SJSA1 (cell line): Measurements from ENCODE around the gene DCLRE1C. TPM values are rescaled to one million over a fixed set of nuclear protein-coding genes. Genes with fewer than 3 reads are reported as not detected.
"Not testable (repeated sequence)": the region's sequence is repeated elsewhere in the genome, so short reads cannot be mapped to it uniquely, and the experiment has no call there.

Source experiments
- DNase-seq, 2 experiments: peaks; one replicate each; pipeline ENCODE4 v3.0.0-alpha.2; 2015 to 2020; ENCODE audit warnings: low spot score in 2 of 2, low read depth in 1 of 2
- H3K27ac ChIP-seq: fragments of 250-450 bp; sonication (Bioruptor Pico); 2 replicates; pipeline ENCODE4 v1.5.1; 2020; ENCODE audit warnings: mild to moderate bottlenecking, moderate library complexity
- H3K27me3 ChIP-seq: fragments of 250-450 bp; sonication (Bioruptor Pico); replicated peaks from 2 replicates; pipeline ENCODE4 v1.5.1; 2020; ENCODE audit warnings: mild to moderate bottlenecking, moderate library complexity
- H3K36me3 ChIP-seq: fragments of 250-450 bp; sonication (Bioruptor Pico); 2 replicates; pipeline ENCODE4 v1.5.1; 2020; ENCODE audit warnings: mild to moderate bottlenecking
- H3K4me1 ChIP-seq: fragments of 250-450 bp; sonication (Bioruptor Pico); replicated peaks from 2 replicates; pipeline ENCODE4 v1.6.1; 2021; ENCODE audit warnings: mild to moderate bottlenecking
- H3K4me3 ChIP-seq: fragments of 250-450 bp; sonication (Bioruptor Pico); 2 replicates; pipeline ENCODE4 v1.5.1; 2020; ENCODE audit warnings: mild to moderate bottlenecking
- H3K9me3 ChIP-seq: fragments of 250-450 bp; sonication (Bioruptor Pico); replicated peaks from 2 replicates; pipeline ENCODE4 v1.5.1; 2020; ENCODE audit warnings: mild to moderate bottlenecking
- total RNA-seq: library from RNA; depleted of rRNA; stranded (reverse); fragments of >200 nt; shearing (Covaris generic); gene quantifications from 2 replicates; pipeline ENCODE4 v1.2.3, GENCODE V29; 2014; rRNA removed

DCLRE1C gene
- 15.9 and 17.2 TPM in 2 replicates for total RNA-seq

DNA sequence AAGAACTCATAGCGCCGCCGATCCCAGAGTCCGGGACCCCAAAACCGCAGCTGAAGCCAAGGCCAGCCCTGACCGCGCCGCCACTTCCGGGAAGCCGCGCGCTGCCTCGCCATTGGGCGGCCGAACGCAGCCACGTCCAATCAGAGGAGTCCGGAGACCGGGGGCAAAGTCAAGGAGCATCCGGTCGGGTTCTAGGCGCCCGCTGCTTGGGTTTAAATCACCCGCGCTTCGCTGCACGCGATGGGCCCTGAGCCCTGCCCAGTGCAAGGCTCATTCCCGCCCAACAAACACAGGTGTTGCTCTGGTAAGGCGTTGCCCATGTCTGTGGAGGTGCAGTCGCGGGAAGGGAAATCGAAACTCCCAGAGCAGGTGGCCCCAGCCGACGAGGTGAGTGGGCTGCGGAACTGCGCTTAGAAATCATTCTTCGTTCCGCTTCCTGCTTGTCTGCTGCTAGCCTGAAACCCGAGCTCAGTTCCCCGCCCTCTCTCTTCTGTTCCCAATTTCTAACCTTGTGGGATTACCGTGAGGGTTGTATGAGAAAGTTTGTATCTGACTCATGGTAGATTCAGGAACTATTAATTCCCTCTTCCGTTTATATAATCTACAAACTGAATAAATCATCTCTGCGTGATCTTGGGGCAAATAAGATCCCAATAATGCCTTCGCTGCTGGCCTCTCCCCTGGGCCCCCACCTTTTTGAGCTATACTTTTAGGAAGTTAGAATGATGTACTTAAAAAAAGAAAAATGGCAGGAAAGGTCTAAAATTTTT lies at the start of gene DCLRE1C:
Gene DCLRE1C, minus strand, starts transcription at position 96 of the 770 bp plus-strand sequence. Its CDS starts 86 bp downstream, at position 10.
- H3K4me1 ChIP-seq: peaks cover 14% of the 10 kb centered on the region
- DNase-seq: peak; percentile 91 to 93
- peaks cover 25% of the 10 kb centered on the region for H3K36me3 ChIP-seq
- no peaks in the 10 kb centered on the region for H3K9me3 ChIP-seq
- H3K4me3 ChIP-seq: peak within 1 kb of the TSS; percentile 64
- H3K27ac ChIP-seq: peak within 1 kb of the TSS; percentile 70
- no peaks in the 10 kb centered on the region for H3K27me3 ChIP-seq

DNA sequence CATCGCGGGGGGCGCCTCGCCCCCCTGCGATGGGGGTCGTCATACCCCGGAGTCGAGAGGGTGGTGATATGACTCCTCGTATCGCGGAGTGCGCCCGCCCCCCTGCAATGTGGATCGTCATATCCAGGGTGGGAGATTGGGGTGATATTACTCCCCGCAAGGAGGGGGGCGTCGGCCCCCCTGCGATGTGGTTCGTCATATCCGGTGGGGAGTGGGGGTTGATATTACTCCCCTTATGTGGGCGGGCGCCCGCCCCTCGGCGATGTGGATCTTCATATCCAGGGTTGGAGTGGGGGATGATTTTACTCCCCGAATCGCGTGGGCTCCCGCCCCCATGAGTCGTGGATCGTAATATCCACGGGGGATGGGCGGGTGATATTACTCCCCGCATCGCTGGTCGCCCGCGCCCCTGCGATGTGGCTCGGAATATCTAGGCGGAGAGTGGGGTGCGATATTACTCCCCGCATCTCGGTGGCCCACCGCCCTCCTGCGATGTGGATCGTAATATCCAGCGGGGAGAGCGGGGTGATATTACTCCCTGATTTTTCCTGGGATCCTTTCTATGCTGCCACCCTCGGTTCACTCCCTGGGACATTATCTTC lies 42.2 kb upstream of the DCLRE1C start:
- no peaks in the 10 kb centered on the region for H3K27me3 ChIP-seq
- H3K9me3 ChIP-seq: no peaks in the 10 kb centered on the region
- no peaks in the 10 kb centered on the region for H3K4me1 ChIP-seq
- H3K36me3 ChIP-seq: no peaks in the 10 kb centered on the region
- H3K27ac ChIP-seq: no peak overlapping the region
- DNase-seq: no peak
- H3K4me3 ChIP-seq: no peak overlapping the region

DNA sequence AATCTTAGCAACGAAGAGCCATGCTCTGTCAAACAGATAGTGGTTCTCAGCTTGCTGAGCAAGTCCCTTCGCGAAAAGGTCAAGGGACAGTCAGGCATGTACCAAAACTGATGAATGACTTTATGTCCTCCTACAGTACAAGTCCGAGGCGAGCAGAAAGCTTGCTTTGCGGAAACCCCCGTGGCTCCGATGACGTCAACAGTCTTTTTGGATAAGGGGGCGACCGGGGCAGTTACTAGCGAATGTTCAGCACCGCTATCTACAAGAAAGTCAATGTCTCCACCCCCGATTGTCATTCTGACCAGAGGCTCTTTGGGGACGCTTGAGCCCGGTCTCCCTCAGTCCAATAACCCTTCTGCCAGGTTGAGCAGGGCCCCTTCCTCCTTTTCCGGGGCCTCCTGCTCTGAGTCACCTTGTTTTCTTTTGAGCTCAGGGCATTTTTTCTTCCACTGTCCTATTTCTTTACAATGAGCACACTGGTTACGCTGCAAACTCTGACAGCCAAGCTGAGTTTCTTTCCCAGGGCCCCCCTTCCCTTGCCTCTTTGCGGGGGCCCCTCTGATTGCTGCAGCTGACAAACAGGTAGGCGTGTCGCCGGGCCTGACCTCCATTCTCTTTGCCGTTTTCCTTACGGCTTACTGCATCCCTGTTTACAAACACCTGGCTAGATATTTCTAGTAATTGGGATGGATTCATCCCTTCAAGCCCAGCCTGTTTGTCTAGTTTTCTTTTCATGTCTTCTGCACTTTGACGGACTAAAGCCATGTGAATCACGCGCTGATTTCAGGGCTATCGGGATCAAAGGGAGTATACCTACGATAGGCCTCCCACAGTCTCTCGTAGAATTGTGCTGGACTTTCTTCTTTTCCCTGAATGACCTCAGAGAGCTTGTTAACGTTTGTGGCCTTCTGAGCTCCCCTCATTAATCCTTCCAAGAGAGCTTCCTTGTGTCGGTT lies 39.9 kb upstream of the DCLRE1C start:
- H3K27ac ChIP-seq, H3K9me3 ChIP-seq, H3K4me1 ChIP-seq, H3K27me3 ChIP-seq, DNase-seq, H3K4me3 ChIP-seq, H3K36me3 ChIP-seq: not testable (repeated sequence)

DNA sequence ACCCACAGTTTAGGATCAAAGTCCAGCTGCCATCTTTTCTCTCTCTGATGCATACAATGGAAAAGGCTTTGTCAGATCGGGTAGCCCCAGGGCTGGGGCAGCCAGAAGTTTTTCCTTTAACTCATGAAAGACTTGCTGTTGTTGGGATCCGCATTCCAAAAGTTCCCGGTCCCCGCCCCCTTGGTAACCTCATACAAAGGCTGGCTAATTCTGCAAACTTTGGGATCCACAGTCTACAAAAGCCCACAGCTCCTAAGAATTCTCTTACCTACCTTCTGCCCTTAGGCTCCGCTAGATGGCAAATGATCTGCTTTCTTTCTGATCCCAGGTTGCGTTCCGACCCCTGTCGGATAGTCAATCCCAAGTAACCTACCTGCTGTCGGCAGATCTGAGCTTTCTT lies 38.4 kb upstream of the DCLRE1C start:
- H3K9me3 ChIP-seq, H3K4me3 ChIP-seq, H3K27me3 ChIP-seq, H3K36me3 ChIP-seq, H3K4me1 ChIP-seq, DNase-seq, H3K27ac ChIP-seq: not testable (repeated sequence)

DNA sequence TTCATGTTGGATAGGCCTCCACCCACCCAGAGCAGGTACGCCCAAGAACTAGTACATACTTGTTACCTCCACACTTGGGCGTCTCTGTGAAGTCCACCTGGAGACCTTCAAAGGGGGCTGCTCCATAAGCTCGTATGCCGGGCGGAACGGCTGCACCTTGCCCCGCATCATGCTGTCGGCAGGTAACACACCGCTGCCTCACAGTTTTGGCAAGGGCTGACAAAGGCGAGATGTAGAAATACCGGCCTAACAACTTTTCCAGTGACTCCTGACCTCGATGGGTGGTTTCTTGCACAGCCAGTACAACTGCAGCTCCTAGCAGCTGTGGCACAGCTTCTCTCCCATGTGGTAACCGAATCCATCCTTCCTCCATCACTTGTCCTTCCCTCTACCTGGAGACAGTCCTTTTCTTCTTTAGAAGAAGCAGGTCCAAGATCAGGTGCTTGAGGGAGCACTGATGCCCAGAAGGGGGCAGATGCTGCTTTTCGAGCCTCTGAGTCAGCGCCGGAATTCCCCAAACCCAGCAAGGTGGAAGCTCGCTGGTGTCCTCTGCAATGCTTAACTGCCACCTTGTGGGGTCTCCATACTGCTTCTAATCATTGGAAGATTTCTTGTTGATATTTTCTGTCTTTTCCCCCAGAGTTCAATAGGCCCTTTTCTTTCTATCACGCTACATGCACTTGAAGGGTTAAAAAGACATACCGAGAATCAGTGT lies 37.3 kb upstream of the DCLRE1C start:
- not testable (repeated sequence) for H3K4me3 ChIP-seq, H3K27ac ChIP-seq, H3K27me3 ChIP-seq, H3K4me1 ChIP-seq, H3K9me3 ChIP-seq, H3K36me3 ChIP-seq
- peak; percentile 21 to 69 for DNase-seq

DNA sequence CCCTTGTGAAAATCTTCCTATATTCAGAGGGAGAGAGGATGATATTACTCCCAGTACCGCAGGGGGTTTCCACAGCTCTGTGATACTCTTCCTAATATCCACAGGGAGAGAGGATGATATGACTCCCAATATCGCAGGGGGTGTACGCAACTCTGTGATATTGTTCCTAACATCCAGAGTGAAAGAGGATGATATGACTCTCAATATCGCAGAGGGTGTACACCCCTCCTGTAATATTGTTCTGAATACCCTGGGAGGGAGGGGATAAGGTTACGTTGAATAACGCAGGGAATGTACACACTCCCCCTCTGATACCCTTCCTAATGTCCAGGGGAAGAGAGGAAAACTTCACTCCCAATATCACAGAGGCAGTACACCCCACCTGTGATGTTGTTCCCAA lies 35.7 kb upstream of the DCLRE1C start:
- not testable (repeated sequence) for H3K27ac ChIP-seq, H3K27me3 ChIP-seq, H3K9me3 ChIP-seq, H3K4me1 ChIP-seq, DNase-seq, H3K4me3 ChIP-seq, H3K36me3 ChIP-seq

DNA sequence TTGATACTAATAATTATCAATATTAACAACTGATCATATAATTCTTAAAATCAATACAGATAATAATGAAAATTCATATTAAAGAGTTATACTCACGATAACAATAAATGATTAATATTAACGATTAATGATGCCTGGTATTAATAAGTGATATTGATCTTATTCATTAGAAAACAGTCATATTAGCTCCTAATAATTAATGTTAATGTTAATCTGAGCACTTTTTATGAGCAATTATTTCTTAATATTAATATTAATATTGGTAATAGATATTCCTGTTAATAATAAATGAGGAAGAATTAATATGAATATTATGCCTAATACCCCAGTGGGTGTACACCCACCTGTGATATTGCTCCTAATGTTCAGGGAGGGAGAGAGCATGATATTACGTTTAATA lies 28.8 kb upstream of the DCLRE1C start:
- Histone ChIP-seq H3K4me3 (no peak overlapping the region), H3K9me3 (no peaks in the 10 kb centered on the region), H3K27ac (no peak overlapping the region), H3K36me3 (no peaks in the 10 kb centered on the region), H3K4me1 (no peaks in the 10 kb centered on the region), H3K27me3 (no peaks in the 10 kb centered on the region)
- no peak for DNase-seq

DNA sequence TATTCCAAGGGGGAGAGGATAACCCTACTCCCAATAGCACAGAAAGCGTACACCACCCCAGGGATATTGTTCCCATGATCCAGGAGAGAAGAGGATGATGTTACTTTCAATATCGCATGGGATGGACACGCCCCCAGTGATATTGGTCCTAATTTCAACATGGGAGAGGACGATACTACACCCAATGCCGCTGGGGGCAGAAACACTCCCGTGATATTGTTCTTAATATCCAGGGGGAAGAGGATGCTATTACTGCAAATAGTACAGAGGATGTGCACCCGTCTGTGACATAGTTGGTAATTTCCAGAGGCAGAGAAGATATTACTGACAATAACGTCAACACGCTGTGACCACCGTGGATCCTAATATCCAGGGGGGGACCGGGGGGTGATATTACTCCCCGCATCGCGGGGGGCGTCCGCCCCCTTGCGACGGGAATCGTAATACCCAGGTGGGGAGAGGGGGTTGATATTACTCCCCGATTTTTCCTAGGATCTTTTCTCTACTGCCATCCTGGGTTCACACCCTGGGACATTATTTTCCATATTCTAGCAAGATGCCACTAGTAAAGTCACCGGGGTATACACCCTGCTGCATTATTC lies 21.9 kb upstream of the DCLRE1C start:
- H3K27me3 ChIP-seq: no peaks in the 10 kb centered on the region
- H3K9me3 ChIP-seq: no peaks in the 10 kb centered on the region
- H3K36me3 ChIP-seq: no peaks in the 10 kb centered on the region

DNA sequence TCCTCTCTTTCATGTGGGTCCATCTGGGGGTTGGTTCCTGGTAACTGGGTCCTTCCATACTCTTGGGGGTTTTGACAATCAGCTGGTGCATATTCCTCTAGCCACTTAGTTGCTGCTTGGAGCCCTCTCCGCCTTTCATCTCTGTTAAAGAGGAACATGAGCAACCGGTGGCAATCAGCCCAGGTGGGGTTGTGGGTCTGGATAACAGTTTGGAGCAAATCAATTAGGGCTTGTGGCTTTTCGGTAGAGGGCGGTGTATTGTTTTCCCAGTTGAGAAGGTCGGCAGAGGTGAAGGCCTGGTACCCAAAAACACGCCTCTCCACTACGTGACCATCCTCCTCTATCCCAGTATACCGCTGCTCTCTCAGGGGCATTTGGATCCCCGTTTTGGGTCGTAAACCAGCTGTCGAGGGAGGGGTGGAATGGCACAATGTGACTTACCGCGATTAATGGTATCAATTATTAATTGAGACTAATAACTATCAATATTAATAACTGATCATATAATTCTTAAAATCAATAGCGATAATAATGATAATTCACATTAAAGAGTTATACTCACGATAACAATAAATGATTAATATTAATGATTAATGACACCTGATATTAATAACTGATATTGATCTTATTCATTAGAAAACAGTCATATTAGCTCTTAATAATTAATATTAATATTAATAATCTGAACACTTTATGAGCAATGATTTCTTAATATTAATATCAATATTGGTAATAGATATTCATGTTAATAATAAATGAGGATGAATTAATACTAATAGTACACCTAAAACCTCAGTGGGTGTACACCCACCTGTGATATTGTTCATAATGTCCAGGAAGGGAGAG lies 20.5 kb upstream of the DCLRE1C start:
- not testable (repeated sequence) for H3K9me3 ChIP-seq, H3K27ac ChIP-seq, H3K4me1 ChIP-seq, H3K27me3 ChIP-seq, H3K36me3 ChIP-seq, H3K4me3 ChIP-seq, DNase-seq

More for the DNA sequence above, 21.9 kb upstream of the DCLRE1C start:
- DNase-seq: peak in 1 of 2 experiments; percentile 21
- Histone ChIP-seq H3K27ac (no peak overlapping the region), H3K4me3 (peak overlapping the region; percentile 15; the same call in 1 of the 2 replicates), H3K4me1 (no peaks in the 10 kb centered on the region)

DNA sequence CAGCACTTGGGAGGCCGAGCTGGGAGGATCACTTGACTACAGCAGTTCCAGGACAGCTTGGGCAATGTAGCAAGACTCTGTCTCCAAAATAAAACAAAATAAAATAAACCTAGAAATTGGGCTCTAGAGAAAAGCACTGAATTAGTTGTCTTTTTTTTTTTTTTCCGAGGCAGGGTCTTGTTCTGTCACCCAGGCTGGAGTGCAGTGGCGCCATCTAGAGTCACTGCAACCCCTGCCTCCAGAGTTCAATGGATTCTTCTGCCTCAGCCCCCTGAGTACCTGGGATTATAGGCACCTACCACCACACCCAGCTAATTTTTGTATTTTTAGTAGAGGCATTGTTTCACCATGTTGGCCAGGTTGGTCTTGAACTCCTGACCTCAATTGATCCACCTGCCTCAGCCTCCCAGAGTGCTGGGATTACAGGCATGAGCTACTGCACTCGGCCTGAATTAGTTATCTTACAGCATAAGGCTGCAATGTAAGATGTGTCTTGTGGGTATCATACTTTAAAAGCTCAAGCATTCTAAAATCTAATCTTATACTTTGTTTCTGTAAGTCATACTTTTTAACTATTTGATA lies 18.1 kb upstream of the DCLRE1C start:
- no peak overlapping the region for H3K4me3 ChIP-seq
- H3K9me3 ChIP-seq: no peaks in the 10 kb centered on the region
- no peaks in the 10 kb centered on the region for H3K4me1 ChIP-seq
- DNase-seq: no peak
- H3K36me3 ChIP-seq: no peaks in the 10 kb centered on the region
- H3K27me3 ChIP-seq: no peaks in the 10 kb centered on the region; the same call in 1 of the 2 replicates
- H3K27ac ChIP-seq: no peak overlapping the region

DNA sequence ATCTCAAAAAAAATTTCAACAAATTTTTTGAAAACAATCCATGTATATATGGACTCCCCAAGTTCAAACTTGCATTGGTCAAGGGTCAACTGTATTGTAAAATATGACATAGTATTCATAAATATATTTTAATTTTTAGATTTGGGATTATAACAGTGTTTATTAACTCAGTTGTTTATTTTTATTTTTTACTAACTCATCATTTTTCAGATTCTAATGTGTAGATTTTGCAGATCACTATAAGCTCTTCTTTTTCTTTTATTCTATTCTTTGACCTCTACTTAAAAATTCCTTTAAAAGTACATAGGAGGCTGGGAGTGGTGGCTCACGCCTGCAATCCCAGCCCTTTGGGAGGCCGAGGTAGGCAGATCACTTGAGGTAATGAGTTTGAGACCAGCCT lies 14.0 kb upstream of the DCLRE1C start:
- no peaks in the 10 kb centered on the region for H3K4me1 ChIP-seq
- H3K4me3 ChIP-seq: no peak overlapping the region
- no peaks in the 10 kb centered on the region for H3K9me3 ChIP-seq
- H3K27me3 ChIP-seq: no peaks in the 10 kb centered on the region; the same call in 1 of the 2 replicates
- no peak for DNase-seq
- no peak overlapping the region for H3K27ac ChIP-seq
- no peaks in the 10 kb centered on the region for H3K36me3 ChIP-seq
